ENCODE data around the gene E2F7.

- TF ChIP-seq EZH2 (IDR thresholded peaks at IDR 0.05; ENCODE audit: low read depth, unreplicated experiment) (no peak), POLR2AphosphoS5 (IDR thresholded peaks at IDR 0.05; ENCODE audit: low read depth) (no peak), JUNB (IDR thresholded peaks at IDR 0.05; ENCODE audit: unreplicated experiment) (no peak)
- TF ChIP-seq, protein P1, sequence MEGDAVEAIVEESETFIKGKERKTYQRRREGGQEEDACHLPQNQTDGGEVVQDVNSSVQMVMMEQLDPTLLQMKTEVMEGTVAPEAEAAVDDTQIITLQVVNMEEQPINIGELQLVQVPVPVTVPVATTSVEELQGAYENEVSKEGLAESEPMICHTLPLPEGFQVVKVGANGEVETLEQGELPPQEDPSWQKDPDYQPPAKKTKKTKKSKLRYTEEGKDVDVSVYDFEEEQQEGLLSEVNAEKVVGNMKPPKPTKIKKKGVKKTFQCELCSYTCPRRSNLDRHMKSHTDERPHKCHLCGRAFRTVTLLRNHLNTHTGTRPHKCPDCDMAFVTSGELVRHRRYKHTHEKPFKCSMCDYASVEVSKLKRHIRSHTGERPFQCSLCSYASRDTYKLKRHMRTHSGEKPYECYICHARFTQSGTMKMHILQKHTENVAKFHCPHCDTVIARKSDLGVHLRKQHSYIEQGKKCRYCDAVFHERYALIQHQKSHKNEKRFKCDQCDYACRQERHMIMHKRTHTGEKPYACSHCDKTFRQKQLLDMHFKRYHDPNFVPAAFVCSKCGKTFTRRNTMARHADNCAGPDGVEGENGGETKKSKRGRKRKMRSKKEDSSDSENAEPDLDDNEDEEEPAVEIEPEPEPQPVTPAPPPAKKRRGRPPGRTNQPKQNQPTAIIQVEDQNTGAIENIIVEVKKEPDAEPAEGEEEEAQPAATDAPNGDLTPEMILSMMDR (conservative IDR thresholded peaks at IDR 0.05; ENCODE audit: low read depth in 2 of 2), result no peak
Observed at GRCh38 chr12:77078231-77078630, 12.9 kb upstream of the E2F7 start.

Data from GM23338 (cell line).